ACHN (cell line): ENCODE measurements around the gene SMKR1.
"Not testable (repeated sequence)": the region's sequence is repeated elsewhere in the genome, so short reads cannot be mapped to it uniquely, and the experiment has no call there.

Experiments
- DNase-seq: peaks from one replicate; pipeline ENCODE4 v3.0.0-alpha.2; 2015
- in situ Hi-C: cut with HindIII; loops from 2 replicates; pipeline ENCODE4 v1.10.0; 2017; ENCODE audit warnings: low sequenced_read_pairs, low pct_ligation_motif_present, low pct_unique_long_range_greater_than_20kb

The SMKR1 gene

GRCh38 chr7:129519464-129519863 lies 17.1 kb downstream of the SMKR1 start:
- in situ Hi-C loops = no loop called here

GRCh38 chr7:129522088-129522970 lies 20.0 kb downstream of the SMKR1 start:
- in situ Hi-C loops = no loop called here
- DNase-seq = no peak

More at GRCh38 chr7:129519464-129519863, 17.1 kb downstream of the SMKR1 start:
- DNase-seq = no peak

GRCh38 chr7:129522971-129523340 lies 20.6 kb downstream of the SMKR1 start:
- in situ Hi-C loops = no loop called here
- no peak for DNase-seq

GRCh38 chr7:129523924-129524323 lies 21.6 kb downstream of the SMKR1 start:
- no peak for DNase-seq
- in situ Hi-C loops = no loop called here

GRCh38 chr7:129524405-129524804 lies 22.1 kb downstream of the SMKR1 start:
- DNase-seq = peak; percentile 69
- in situ Hi-C loops = not testable (repeated sequence)

- in situ Hi-C loops = no loop called here
- no peak for DNase-seq
Observed at GRCh38 chr7:129525225-129525862, 23.0 kb downstream of the SMKR1 start.

GRCh38 chr7:129529643-129530042 lies 27.3 kb downstream of the SMKR1 start:
- no peak for DNase-seq
- in situ Hi-C loops = no loop called here

- peak; percentile 58 for DNase-seq
- in situ Hi-C loops = no loop called here
Observed at GRCh38 chr7:129530795-129531391, 28.6 kb downstream of the SMKR1 start.

- in situ Hi-C loops = no loop called here
- no peak for DNase-seq
Observed at GRCh38 chr7:129531721-129532120, 29.4 kb downstream of the SMKR1 start.

GRCh38 chr7:129532375-129532774 lies 30.0 kb downstream of the SMKR1 start:
- no peak for DNase-seq
- in situ Hi-C loops = no loop called here

GRCh38 chr7:129534558-129535274 lies 32.4 kb downstream of the SMKR1 start:
- in situ Hi-C loops = not testable (repeated sequence)

GRCh38 chr7:129535896-129536295 lies 33.6 kb downstream of the SMKR1 start:
- no peak for DNase-seq
- in situ Hi-C loops = no loop called here

More at GRCh38 chr7:129534558-129535274, 32.4 kb downstream of the SMKR1 start:
- not testable (repeated sequence) for DNase-seq

- DNase-seq = no peak
- in situ Hi-C loops = no loop called here
Observed at GRCh38 chr7:129536323-129536722, 34.0 kb downstream of the SMKR1 start.

GRCh38 chr7:129538790-129539189 lies 36.5 kb downstream of the SMKR1 start:
- in situ Hi-C loops = no loop called here
- DNase-seq = no peak

- in situ Hi-C loops = no loop called here
Observed at GRCh38 chr7:129540340-129540739, 38.0 kb downstream of the SMKR1 start.

GRCh38 chr7:129544700-129545099 lies 42.4 kb downstream of the SMKR1 start:
- no peak for DNase-seq
- in situ Hi-C loops = no loop called here

More at GRCh38 chr7:129540340-129540739, 38.0 kb downstream of the SMKR1 start:
- no peak for DNase-seq

GRCh38 chr7:129550693-129551360 lies 48.5 kb downstream of the SMKR1 start:
- no peak for DNase-seq
- in situ Hi-C loops = no loop called here

- no peak for DNase-seq
- in situ Hi-C loops = no loop called here
Observed at GRCh38 chr7:129553899-129554461, 51.6 kb downstream of the SMKR1 start.
